Astrocyte (in vitro differentiated cells and primary cell): ENCODE results near the gene INTS13. TPM values are rescaled to one million over a fixed set of nuclear protein-coding genes. Genes with fewer than 3 reads are reported as not detected.

Experiments
- DNase-seq: peaks from one replicate; pipeline ENCODE4 v3.0.0-alpha.2; 2010; ENCODE audit warnings: low read depth
- FAIRE-seq: peaks from 2 replicates; lab custom pipeline; 2011; peaks lifted over from hg19 to GRCh38; lab: Jason Lieb, UNC
- H2AFZ ChIP-seq: 2 replicates; pipeline ENCODE4 v1.6.0; 2012; ENCODE audit warnings: low read depth, low read length, inconsistent platforms
- H3K27ac ChIP-seq: 2 replicates; pipeline ENCODE4 v1.5.1; 2011; ENCODE audit warnings: low read depth, low read length, inconsistent platforms
- H3K27me3 ChIP-seq: 2 replicates; pipeline ENCODE4 v1.6.0; 2011; ENCODE audit warnings: low read length, inconsistent platforms; ENCODE audit not compliant: insufficient read depth
- H3K36me3 ChIP-seq: 2 replicates; pipeline ENCODE4 v1.5.1; 2011; ENCODE audit warnings: low read length, inconsistent platforms; ENCODE audit not compliant: insufficient read depth
- H3K4me1 ChIP-seq: 2 replicates; pipeline ENCODE4 v1.5.1; 2011; ENCODE audit warnings: low read length, inconsistent platforms; ENCODE audit not compliant: insufficient read depth
- H3K4me2 ChIP-seq: 2 replicates; pipeline ENCODE4 v1.6.0; 2012; ENCODE audit warnings: low read length, inconsistent platforms
- H3K4me3 ChIP-seq: 2 replicates; pipeline ENCODE4 v1.5.1; 2011; ENCODE audit warnings: low read depth, mild to moderate bottlenecking, low read length, inconsistent platforms; ENCODE audit not compliant: insufficient read depth
- H3K79me2 ChIP-seq: 2 replicates; pipeline ENCODE4 v1.6.0; 2012; ENCODE audit warnings: mild to moderate bottlenecking, low read length, inconsistent platforms; ENCODE audit not compliant: insufficient read depth
- H3K9ac ChIP-seq: 2 replicates; pipeline ENCODE4 v1.6.0; 2012; ENCODE audit warnings: mild to moderate bottlenecking, low read length, inconsistent platforms
- H3K9me3 ChIP-seq: 2 replicates; pipeline ENCODE4 v1.5.1; 2012; ENCODE audit warnings: low read depth, mild to moderate bottlenecking, low read length, inconsistent platforms; ENCODE audit not compliant: insufficient read depth
- H4K20me1 ChIP-seq: 2 replicates; pipeline ENCODE4 v1.6.0; 2012; ENCODE audit warnings: low read length, inconsistent platforms; ENCODE audit not compliant: insufficient read depth
- H3K27ac Mint-ChIP-seq: one replicate; pipeline ENCODE4 v1.8.0; 2021; ENCODE audit warnings: mild to moderate bottlenecking, mixed read lengths; ENCODE audit not compliant: unreplicated experiment
- H3K27me3 Mint-ChIP-seq: one replicate; pipeline ENCODE4 v1.8.0; 2021; ENCODE audit warnings: low read depth, mixed read lengths; ENCODE audit not compliant: unreplicated experiment
- H3K36me3 Mint-ChIP-seq: one replicate; pipeline ENCODE4 v1.8.0; 2021; ENCODE audit warnings: low read depth, mixed read lengths; ENCODE audit not compliant: unreplicated experiment
- H3K4me1 Mint-ChIP-seq: one replicate; pipeline ENCODE4 v1.8.0; 2021; ENCODE audit warnings: low read depth, mixed read lengths; ENCODE audit not compliant: unreplicated experiment
- H3K4me3 Mint-ChIP-seq: one replicate; pipeline ENCODE4 v1.8.0; 2021; ENCODE audit warnings: mild to moderate bottlenecking, moderate library complexity, mixed read lengths; ENCODE audit not compliant: unreplicated experiment
- H3K9me3 Mint-ChIP-seq: one replicate; pipeline ENCODE4 v1.8.0; 2021; ENCODE audit warnings: mild to moderate bottlenecking, mixed read lengths; ENCODE audit not compliant: unreplicated experiment
- CTCF ChIP-seq: IDR thresholded peaks from 2 replicates; pipeline ENCODE4 v1.5.1; 2011; ENCODE audit warnings: low read depth, mild to moderate bottlenecking, inconsistent platforms, low read length, moderate library complexity; ENCODE audit not compliant: insufficient read depth
- EZH2 ChIP-seq: IDR thresholded peaks from 2 replicates; pipeline ENCODE4 v1.6.1; 2012; ENCODE audit warnings: mild to moderate bottlenecking, low read length, inconsistent platforms; ENCODE audit not compliant: insufficient read depth
- total RNA-seq: library from RNA; stranded (reverse); gene quantifications from 2 replicates; pipeline ENCODE4 v1.2.1, GENCODE V29; 2021

Gene INTS13
- total RNA-seq, 1 donor from 2014 or later, result 33.7 TPM

GRCh38 chr12:26884765-26885576 lies 52.8 kb downstream of the INTS13 start:
- no peak overlapping the region for H3K27ac ChIP-seq
- DNase-seq (peak; percentile 52), FAIRE-seq (peak; percentile 68)
- peak overlapping the region; percentile 67 for H3K4me2 ChIP-seq
- no peaks in the 10 kb centered on the region for H3K27me3 ChIP-seq
- no peaks in the 10 kb centered on the region for H4K20me1 ChIP-seq
- no peak overlapping the region for H3K9ac ChIP-seq
- peak overlapping the region; percentile 56 for H2AFZ ChIP-seq
- Mint-ChIP-seq H3K9me3 (no peaks in the 10 kb centered on the region), H3K36me3 (peaks cover 2% of the 10 kb centered on the region), H3K4me3 (no peak overlapping the region), H3K27ac (no peak overlapping the region), H3K4me1 (no peaks in the 10 kb centered on the region), H3K27me3 (peaks cover 2% of the 10 kb centered on the region)
- H3K36me3 ChIP-seq, result no peaks in the 10 kb centered on the region
- H3K9me3 ChIP-seq, result no peaks in the 10 kb centered on the region
- H3K79me2 ChIP-seq, result no peaks in the 10 kb centered on the region
- no peaks in the 10 kb centered on the region for H3K4me1 ChIP-seq
- TF ChIP-seq EZH2, result no peak
- TF ChIP-seq CTCF, result peak; percentile 98
- H3K4me3 ChIP-seq, result no peak overlapping the region

- no peaks in the 10 kb centered on the region for H3K36me3 ChIP-seq
- peaks cover 2% of the 10 kb centered on the region for H3K27me3 Mint-ChIP-seq
- H3K4me1 Mint-ChIP-seq, result no peaks in the 10 kb centered on the region
- no peaks in the 10 kb centered on the region for H3K4me1 ChIP-seq
- peaks cover 5% of the 10 kb centered on the region for H3K9me3 Mint-ChIP-seq
- DNase-seq, result no peak
- no peak overlapping the region for H3K4me3 Mint-ChIP-seq
- H3K27me3 ChIP-seq, result no peaks in the 10 kb centered on the region
- H2AFZ ChIP-seq, result no peak overlapping the region
- H3K27ac Mint-ChIP-seq, result no peak overlapping the region
- H3K27ac ChIP-seq, result no peak overlapping the region
- no peak overlapping the region for H3K9ac ChIP-seq
- no peak overlapping the region for H3K4me3 ChIP-seq
- peaks cover 2% of the 10 kb centered on the region for H3K36me3 Mint-ChIP-seq
- no peaks in the 10 kb centered on the region for H4K20me1 ChIP-seq
- FAIRE-seq, result no peak
- TF ChIP-seq EZH2 (no peak), CTCF (no peak)
- H3K4me2 ChIP-seq, result no peak overlapping the region
- H3K79me2 ChIP-seq, result no peaks in the 10 kb centered on the region
- H3K9me3 ChIP-seq, result no peaks in the 10 kb centered on the region
Observed at GRCh38 chr12:26880625-26881024, 57.2 kb downstream of the INTS13 start.

GRCh38 chr12:26878661-26879119 lies 59.1 kb downstream of the INTS13 start:
- Histone ChIP-seq H3K9ac (no peak overlapping the region), H3K36me3 (no peaks in the 10 kb centered on the region), H3K27ac (no peak overlapping the region), H3K9me3 (no peaks in the 10 kb centered on the region), H3K4me3 (no peak overlapping the region), H3K79me2 (no peaks in the 10 kb centered on the region), H3K4me1 (no peaks in the 10 kb centered on the region), H2AFZ (no peak overlapping the region), H3K27me3 (no peaks in the 10 kb centered on the region), H3K4me2 (no peak overlapping the region), H4K20me1 (no peaks in the 10 kb centered on the region)
- no peak overlapping the region for H3K4me3 Mint-ChIP-seq
- H3K4me1 Mint-ChIP-seq, result no peaks in the 10 kb centered on the region
- DNase-seq (peak; percentile 11), FAIRE-seq (no peak)
- H3K27ac Mint-ChIP-seq, result no peak overlapping the region
- no peaks in the 10 kb centered on the region for H3K36me3 Mint-ChIP-seq
- TF ChIP-seq CTCF (no peak), EZH2 (no peak)
- H3K27me3 Mint-ChIP-seq, result peaks cover 5% of the 10 kb centered on the region
- peaks cover 5% of the 10 kb centered on the region for H3K9me3 Mint-ChIP-seq
